ENCODE results near the gene CALHM4.

Gene CALHM4

DNA sequence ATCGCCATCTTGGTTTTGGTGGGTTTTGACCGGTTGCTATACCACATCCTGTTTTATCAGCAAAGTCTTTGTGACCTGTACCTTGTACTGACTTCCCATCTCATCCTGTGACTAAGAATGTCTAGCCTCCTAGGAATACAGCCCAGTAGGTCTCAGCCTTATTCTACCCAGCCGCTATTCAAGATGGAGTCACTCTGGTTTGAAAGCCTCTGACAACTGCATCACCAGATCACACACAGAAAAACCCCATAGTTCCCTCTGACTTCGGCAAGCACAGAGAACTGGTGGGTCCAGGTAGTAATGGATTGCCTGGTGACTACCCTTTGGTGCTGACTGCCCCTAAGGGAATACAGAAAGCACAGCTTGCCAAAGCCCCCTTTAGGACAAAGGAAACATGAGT, 52.4 kb downstream of the CALHM4 start:
- no peak for DNase-seq (ENCODE audit: extremely low read depth, low read depth)
- no peak overlapping the region for H3K4me3 ChIP-seq (replicated peaks; ENCODE audit: low read depth, low read length)
- TF ChIP-seq, protein P1, sequence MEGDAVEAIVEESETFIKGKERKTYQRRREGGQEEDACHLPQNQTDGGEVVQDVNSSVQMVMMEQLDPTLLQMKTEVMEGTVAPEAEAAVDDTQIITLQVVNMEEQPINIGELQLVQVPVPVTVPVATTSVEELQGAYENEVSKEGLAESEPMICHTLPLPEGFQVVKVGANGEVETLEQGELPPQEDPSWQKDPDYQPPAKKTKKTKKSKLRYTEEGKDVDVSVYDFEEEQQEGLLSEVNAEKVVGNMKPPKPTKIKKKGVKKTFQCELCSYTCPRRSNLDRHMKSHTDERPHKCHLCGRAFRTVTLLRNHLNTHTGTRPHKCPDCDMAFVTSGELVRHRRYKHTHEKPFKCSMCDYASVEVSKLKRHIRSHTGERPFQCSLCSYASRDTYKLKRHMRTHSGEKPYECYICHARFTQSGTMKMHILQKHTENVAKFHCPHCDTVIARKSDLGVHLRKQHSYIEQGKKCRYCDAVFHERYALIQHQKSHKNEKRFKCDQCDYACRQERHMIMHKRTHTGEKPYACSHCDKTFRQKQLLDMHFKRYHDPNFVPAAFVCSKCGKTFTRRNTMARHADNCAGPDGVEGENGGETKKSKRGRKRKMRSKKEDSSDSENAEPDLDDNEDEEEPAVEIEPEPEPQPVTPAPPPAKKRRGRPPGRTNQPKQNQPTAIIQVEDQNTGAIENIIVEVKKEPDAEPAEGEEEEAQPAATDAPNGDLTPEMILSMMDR (IDR thresholded peaks at IDR 0.05; ENCODE audit: low read depth, low read length, missing control alignments), result no peak

Measured in HFF-Myc (cell line).